HG03066 (cell line): ENCODE measurements around the gene INPP5A.

Experiments
- ATAC-seq: cut with Tn5 transposase; IDR thresholded peaks from one replicate; pipeline ENCODE4 v1.9.1; 2021; ENCODE audit warnings: low read depth; ENCODE audit not compliant: unreplicated experiment

INPP5A gene

DNA sequence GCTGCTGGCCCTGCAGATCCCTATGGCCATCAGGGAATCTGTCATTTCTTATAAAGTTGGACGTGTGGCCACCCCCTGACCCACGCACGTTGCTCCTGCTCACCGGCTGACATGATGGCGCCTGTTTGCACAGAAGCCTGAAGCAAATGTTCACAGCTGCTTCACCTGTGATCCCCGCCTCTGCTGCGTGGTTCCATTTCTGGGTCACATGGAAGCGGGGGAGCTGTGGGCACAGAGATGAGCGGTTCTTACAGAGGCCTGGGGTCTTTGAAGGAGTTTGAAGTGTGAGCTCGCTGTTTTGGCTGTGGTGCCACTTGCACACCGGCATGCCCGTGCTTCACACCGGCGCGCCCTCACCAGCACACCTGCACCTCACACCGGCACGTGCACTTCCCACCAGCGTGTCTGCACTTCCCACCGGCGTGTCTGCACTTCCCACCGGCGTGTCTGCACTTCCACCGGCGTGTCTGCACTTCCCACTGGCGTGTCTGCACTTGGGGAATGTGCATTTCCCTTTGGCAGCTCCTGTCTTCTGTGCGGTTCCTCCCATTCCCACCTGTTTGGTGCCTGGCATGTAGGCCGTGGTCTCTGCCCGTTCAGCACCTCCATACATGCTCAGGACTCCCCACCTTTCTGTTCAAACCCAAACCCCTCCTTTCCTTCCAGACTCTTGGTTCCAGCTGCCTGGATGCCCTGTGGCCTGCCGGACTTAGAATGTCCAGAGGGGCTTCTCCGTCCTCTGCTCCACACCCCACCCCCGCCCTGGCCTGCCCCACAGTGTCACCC lies 86.7 kb downstream of the INPP5A start:
- no peak for ATAC-seq

- no peak for ATAC-seq
These were observed 87.4 kb downstream of the INPP5A start for GRCh38 chr10:132624847-132625471.

DNA sequence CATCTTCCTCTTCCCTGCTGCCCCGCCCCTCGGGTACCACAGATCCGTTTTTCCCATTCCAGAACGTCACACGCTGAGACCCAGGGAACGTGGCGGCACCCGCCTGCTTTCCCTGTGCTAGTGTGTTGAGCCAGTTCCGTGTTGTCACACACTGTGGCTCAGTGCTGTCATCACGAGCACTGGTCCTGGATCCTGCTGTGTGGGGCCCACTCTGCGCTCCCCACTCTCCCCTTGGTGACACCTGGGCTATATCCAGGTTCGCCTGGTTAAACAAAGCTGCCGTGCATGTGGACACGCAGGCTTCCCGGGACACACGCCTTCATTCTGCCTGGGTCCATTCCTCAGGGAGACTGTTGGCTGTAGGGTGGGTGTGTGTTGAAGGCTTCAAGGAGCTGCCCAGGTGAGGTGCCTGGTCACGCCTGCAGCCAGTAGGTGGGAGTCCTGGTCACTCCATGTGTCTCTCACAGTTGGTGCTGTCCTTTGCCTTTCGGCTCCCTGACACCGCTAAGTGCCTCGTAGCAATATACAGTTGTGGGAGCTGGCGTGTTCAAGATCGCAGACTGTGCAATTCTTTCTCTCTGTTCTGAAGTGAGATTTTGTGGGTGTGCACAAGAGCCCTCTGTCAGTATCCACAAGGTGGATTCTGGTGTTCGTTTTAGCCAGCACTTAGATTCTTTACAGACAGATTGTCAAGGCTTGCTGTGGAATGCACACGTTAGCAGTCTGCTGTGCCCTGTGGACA lies 88.6 kb downstream of the INPP5A start:
- ATAC-seq: no peak

DNA sequence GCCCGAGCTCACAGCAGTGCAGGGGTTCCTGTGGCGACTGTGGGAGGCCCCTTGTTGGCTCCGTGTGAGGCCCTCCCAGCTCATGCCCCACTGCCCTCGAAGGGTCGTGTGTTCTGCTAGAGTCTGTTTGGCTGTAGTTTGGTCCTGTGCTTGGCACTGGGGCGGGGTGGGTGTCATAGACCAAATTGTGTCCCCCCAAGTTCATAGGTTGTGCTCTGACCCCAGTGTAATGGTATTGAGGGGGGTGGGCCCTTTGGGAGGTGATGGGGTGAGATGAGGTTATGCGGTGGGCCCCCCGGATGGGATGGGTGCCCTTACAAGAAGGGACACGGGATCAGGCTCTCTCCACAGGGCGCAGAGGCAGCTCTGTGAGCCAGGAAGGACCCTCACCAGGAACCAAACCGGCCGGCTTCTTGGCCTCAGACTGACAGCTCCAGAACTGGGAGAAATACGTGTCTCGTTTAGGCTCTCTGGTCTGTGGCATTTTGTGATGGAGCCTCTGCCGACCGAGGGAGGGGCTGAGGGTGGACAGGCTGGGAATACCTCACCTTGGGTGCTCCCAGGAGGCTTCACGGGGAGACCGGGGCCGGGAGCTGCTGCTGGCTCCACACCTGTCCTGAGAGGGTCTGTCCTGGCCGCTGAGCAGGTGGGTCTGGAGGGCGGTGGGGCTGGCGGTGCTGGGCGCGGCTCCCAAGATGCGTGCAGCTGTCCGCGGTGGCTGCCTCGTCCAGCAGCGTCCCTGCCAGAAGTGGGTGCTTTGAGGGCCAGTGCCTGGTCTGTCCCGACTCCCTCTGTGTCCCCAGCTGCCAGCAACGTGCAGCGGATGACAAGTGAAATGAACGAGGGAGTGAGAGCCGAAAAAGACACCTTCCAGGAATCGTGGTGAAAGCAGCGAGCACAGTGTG lies 89.4 kb downstream of the INPP5A start:
- no peak for ATAC-seq

GRCh38 chr10:132627666-132628531 lies 90.3 kb downstream of the INPP5A start:
- no peak for ATAC-seq

DNA sequence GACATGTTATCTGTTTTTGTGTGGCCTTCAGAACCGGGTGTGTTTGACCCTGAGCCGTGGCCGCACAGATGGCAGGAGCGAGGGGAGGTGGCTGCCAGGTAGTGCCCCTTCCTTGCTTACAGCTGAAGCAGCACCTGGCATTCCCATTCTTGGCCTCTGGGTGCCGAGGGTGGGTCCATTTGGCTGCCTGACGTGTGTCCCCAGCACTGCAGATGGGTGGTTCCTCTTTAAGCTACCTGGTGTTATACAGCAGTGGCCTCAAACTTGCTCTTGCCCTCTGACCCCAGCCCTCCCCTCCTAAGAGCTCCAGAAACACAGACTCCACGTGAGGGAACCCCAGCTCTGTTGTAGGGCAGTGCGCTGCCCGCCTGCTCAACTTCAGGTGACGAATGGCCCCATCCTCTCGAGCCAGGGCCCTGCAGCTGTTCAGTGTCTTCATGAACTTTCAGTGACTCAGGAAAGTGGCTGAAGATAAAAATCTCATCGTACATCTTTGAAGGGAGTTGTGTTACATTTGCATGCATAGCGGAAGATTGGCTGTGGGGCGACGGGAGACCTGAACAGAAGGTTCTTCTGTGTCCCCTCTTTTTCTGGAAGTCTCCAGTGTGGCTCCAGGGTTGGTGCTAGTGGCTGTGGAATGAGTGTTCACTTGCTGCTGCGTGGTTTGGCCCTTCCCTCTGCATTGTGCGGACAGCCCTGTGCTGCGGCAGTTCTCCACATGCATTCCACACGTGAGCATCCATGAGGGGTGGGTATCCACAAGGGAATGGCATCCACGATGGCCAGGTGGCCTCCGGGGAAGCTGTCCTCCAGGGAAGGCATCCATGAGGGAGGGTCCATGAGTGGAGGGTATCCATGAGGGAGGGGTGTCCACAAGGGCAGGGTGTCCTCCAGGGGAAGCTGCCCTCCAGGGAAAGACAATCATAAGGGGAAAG lies 91.6 kb downstream of the INPP5A start:
- ATAC-seq: no peak

DNA sequence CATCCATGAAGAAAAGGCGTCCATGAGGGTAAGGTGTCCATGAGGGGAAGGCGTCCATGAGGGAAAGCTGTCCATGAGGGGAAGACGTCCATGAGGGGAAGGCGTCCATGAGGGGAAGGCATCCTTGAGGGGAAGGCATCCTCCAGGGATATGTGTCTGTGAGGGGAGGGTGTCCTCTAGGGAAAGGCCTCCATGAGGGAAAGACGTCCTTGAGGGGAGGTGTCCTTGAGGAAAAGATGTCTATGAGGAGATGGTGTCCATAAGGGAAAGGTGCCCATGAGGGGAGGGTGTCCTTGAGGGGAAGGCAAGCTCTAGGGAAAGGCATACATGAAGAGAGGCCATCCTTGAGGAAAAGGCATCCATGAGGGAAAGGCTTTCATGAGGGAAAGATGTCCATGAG lies 92.6 kb downstream of the INPP5A start:
- ATAC-seq: no peak

GRCh38 chr10:132630666-132631337 lies 93.2 kb downstream of the INPP5A start:
- ATAC-seq: no peak

- no peak for ATAC-seq
These were observed 93.8 kb downstream of the INPP5A start for GRCh38 chr10:132631338-132631735.

- no peak for ATAC-seq
These were observed 94.5 kb downstream of the INPP5A start for GRCh38 chr10:132632091-132632561.

DNA sequence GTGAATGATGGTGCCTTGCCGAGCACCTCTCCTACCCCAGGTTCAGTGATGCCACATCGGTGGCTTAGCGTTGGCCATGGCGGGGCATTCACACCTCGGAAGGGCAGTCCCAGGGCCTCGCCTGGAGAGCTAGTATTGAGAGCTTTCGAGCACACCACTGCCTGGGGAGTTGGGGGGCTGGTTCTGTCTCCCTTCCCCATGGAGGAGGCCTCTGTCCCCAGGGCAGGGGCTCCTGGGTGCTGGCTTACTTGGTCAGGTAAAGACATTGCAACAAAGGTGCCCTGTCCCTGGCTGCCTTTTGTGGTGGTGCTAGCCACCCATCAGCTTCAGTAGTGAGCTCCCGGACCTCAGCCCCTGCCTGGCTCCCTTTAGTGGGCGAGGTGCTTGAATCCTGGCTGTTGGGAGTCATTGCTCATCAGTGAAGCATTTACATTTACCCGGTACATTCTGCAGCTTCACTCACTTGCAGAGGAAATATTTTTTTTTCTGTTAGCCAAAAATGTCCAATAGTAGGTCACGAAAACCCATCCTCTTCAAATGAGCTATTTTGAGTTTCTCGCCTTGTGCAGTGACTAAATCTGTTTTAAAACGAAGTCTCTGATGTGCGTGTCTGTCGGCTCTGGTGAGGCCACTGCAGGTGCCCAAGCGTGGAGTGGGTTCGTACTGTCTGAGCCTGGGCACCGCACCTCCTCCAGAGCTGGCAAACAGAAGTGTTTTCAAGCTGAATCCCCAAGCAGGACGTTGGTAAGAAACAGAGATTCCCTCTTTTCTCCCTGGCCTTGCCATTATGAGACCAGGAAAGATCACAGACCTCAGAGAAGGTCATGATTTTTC lies 95.5 kb downstream of the INPP5A start:
- ATAC-seq: no peak

DNA sequence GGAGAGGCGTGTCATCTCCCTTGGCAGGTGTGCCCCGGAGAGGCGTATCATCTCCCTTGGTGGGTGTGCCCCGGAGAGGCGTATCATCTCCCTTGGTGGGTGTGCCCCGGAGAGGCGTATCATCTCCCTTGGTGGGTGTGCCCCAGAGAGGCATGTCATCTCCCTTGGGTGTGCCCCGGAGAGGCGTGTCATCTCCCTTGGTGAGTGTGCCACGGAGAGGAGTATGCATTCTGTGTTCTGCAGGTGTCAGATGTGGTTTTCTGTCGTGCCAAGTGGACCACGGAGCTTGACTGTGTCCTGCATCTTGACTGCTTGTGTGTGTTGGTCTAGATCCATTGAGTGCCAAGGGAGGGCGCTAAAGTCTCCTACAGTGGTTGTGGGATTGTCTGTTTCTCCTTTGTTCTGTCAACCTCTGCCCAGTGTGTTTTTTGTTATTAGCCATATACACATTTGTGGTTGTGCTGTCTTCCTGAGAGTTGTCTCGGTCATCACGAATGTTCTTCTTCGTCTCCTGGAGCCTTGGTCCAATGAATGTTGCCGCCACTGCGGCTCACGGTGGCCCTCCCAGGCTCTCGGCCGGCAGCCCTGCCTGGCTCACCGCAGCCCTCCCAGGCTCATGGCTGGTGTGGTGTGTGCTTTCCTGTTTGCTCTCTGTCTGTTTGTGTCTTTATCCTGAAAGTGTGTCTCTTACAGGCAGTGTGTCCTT lies 96.8 kb downstream of the INPP5A start:
- ATAC-seq: no peak

DNA sequence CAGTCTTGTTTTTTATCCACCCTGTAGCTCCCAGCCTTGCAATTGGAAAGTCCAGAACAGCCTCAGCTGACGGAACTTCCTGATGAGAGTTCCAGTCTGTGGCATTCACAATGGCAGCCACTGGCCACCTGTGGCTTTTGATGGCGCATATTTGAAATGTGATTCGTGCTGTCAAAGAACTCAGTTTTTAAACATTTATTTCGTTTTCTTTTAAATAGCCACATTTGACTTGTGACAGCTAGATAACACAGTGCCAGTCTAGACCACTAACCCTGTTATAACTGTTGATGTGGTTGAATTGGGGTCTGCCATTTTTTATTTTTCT lies 97.3 kb downstream of the INPP5A start:
- no peak for ATAC-seq

DNA sequence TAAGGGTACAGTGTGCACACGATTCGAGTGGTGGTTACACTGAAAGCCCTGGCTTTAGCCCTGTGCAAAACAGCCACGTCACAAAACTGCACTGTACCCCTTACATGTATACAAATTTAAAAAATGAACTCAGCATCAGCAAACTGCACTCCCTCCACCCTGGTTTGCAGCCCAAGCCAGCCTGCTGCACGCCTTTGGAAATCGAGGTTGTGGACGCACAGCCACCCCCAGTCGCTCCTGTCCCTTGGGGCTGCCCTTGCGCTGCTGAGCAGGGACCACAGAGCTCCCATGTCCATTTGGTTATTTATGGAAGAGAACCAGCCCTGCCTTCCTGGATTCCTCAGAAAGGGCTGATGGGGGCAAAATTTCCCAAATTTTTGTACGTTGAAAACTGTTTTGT lies 98.8 kb downstream of the INPP5A start:
- no peak for ATAC-seq

- no peak for ATAC-seq
These were observed 100.0 kb downstream of the INPP5A start for GRCh38 chr10:132637477-132638129.

DNA sequence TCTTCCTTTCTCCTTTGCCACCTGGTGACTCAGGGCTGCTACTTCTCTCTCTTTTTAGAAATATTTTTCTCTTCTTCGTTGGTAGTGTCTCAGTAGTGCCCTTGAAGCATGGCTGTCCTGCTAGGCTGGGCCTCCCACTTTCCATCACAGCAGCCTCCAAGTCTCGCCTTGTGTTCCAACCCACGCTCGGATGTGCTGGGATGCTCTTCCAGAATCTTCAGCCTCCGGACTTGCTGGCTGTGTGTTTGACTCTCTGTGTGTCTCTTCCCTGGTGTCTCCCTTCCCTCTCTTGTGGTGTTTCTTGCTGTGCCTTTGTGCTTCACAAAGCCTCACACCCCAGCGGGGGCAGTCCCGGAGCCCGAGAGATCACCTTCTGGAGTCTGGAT lies 100.5 kb downstream of the INPP5A start:
- ATAC-seq: no peak
